ENCODE measurements around the gene CSGALNACT2. TPM values are rescaled to one million over a fixed set of nuclear protein-coding genes. Genes with fewer than 3 reads are reported as not detected.

The CSGALNACT2 gene
- total RNA-seq, 2 donors from 2014 or later, result 3.5 to 8.2 TPM

DNA sequence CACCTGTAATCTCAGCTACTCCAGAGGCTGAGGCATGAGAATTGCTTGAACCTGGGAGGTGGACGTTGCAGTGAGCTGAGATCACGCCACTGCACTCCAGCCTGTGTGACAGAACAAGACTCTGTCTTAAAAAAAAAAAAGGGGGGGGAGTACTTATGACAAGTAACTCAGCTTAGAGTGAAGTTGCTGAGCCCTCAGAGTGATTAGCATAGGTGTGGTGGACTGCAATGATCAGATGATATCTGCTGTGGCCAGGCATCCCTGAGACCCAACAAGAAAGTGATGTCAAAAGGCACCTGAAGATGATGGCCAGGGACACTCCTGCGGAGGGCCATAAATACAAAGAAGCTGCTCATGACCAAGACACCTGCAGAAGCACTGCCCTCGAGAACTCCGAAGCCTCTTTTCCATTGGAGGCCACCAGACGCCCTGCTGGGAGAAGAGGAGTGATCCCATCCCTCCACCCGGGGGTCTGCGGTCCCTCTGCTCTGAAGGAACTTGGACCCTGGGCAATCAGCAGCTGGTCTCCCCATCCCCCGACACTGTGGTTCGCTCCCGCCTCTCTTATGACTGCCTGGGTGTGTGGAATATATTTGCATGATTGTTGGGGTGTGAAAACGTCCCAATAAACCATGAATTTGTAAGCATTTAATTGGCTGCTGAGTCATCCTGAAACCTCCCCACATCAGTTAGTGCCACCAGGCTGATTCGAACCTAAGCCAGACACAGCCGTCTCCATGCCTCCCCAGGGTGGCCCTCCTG, 82.6 kb downstream of the CSGALNACT2 start:
- Histone ChIP-seq H3K9ac (ENCODE audit: low read depth in 2 of 2, low read length in 2 of 2) (no peak overlapping the region), H3K27ac (no peak overlapping the region), H3K4me1 (no peaks in the 10 kb centered on the region), H3K4me3 (no peak overlapping the region), H3K36me3 (no peaks in the 10 kb centered on the region), H3K9me3 (no peaks in the 10 kb centered on the region), H3K27me3 (no peaks in the 10 kb centered on the region)
- intact Hi-C loops (cut with DNase I), result no loop called here
- TF ChIP-seq, protein P1, sequence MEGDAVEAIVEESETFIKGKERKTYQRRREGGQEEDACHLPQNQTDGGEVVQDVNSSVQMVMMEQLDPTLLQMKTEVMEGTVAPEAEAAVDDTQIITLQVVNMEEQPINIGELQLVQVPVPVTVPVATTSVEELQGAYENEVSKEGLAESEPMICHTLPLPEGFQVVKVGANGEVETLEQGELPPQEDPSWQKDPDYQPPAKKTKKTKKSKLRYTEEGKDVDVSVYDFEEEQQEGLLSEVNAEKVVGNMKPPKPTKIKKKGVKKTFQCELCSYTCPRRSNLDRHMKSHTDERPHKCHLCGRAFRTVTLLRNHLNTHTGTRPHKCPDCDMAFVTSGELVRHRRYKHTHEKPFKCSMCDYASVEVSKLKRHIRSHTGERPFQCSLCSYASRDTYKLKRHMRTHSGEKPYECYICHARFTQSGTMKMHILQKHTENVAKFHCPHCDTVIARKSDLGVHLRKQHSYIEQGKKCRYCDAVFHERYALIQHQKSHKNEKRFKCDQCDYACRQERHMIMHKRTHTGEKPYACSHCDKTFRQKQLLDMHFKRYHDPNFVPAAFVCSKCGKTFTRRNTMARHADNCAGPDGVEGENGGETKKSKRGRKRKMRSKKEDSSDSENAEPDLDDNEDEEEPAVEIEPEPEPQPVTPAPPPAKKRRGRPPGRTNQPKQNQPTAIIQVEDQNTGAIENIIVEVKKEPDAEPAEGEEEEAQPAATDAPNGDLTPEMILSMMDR (IDR thresholded peaks at IDR 0.05), result no peak
- no peak for DNase-seq

DNA sequence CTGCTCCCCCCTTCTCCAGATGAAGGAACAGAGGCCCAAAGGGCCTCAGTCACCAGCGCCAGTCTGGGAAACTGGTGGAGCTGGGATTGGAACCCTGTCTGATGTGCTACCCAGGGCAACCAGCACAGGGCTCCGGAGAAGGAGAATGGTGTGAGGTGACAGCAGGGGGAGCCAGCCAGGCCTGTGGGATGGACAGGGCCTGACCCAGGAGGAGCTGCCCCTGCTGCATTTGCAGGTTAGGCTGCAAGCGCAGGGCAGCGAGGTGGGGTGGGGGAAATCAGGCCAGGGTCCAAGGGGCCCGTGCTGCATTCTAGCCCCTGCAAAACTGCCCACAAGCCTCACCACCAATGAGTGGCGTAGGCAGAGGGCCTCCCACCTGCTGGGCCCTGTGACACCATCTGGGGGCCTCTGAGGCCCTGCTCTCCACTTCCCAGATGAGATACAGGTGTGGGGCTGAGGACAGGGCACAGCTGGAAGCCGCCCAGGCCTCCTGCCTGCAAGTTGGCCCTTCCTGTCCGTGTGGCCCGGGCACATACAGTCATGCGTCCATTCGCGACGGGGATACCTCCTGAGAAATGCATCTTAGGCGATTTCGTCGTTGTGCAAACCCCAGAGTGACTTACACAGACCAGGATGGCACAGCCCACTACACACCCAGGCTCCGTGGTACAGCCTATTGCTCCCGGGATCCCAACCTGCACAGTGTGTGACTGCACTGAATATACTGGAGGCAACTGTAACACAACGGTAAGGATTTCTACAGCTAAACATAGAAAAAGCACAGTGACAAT, 83.4 kb downstream of the CSGALNACT2 start:
- H3K27ac ChIP-seq, result no peak overlapping the region
- H3K9me3 ChIP-seq, result no peaks in the 10 kb centered on the region
- H3K9ac ChIP-seq (ENCODE audit: low read depth in 2 of 2, low read length in 2 of 2), result no peak overlapping the region
- H3K4me3 ChIP-seq, result no peak overlapping the region
- H3K27me3 ChIP-seq, result no peaks in the 10 kb centered on the region
- no peak for DNase-seq
- TF ChIP-seq, protein P1 (IDR thresholded peaks at IDR 0.05), result no peak
- intact Hi-C loops (cut with DNase I), result no loop called here
- no peaks in the 10 kb centered on the region for H3K36me3 ChIP-seq
- H3K4me1 ChIP-seq, result no peaks in the 10 kb centered on the region

DNA sequence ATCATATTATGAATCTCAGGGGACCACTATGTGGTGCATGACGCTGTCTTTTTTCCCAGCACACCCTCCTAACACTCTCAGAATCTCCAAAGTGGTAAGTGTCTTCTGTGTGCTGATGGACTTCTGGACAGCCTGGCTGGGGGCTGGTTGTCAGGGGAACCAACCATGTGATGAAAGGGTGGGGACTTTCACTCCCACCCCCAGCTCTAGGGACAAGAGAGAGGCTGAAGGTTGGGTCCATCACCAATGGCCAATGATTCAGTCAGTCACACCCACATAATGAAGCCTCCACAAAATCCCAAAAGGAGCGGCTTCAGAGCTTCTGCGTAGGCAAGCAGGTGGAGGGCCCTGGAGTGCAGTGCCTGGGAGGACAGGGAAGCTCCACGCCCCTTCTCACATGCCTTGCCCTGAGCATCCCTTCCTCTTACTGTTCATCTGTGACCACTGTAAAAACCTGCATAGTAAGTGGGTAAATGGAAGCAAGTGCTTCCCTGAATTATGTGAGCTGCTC, 84.0 kb downstream of the CSGALNACT2 start:
- no peaks in the 10 kb centered on the region for H3K27me3 ChIP-seq

DNA sequence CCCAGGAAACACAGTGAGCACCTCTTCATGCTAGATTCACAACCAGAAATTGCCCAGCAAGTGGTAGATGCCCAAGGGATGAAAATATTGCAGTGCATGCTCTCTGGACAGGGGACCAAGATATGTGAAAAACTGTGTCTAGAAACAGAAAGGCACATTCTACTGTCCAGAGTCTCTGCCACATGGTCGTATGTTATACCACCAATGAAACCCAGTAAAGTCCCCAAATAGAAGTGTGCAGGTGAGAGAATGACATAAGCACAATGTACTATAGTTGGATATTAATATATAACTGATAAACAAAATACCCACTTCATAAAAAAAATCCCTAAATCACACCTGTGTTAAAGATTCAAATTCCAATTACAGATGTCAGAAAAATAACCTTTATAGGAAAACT, 84.8 kb downstream of the CSGALNACT2 start:
- no peaks in the 10 kb centered on the region for H3K27me3 ChIP-seq
- H3K9ac ChIP-seq (ENCODE audit: low read depth in 2 of 2, low read length in 2 of 2), result no peak overlapping the region
- no peak overlapping the region for H3K4me3 ChIP-seq
- no peak overlapping the region for H3K27ac ChIP-seq
- no peaks in the 10 kb centered on the region for H3K9me3 ChIP-seq
- intact Hi-C loops (cut with DNase I), result no loop called here
- H3K4me1 ChIP-seq, result no peaks in the 10 kb centered on the region
- DNase-seq, result no peak
- no peaks in the 10 kb centered on the region for H3K36me3 ChIP-seq
- TF ChIP-seq, protein P1 (IDR thresholded peaks at IDR 0.05), result no peak

More for the DNA sequence above, 84.0 kb downstream of the CSGALNACT2 start:
- no peak for DNase-seq
- TF ChIP-seq, protein P1 (IDR thresholded peaks at IDR 0.05), result no peak
- H3K9ac ChIP-seq (ENCODE audit: low read depth in 2 of 2, low read length in 2 of 2), result no peak overlapping the region
- no peaks in the 10 kb centered on the region for H3K4me1 ChIP-seq
- H3K27ac ChIP-seq, result no peak overlapping the region
- intact Hi-C loops (cut with DNase I), result no loop called here
- no peak overlapping the region for H3K4me3 ChIP-seq
- no peaks in the 10 kb centered on the region for H3K9me3 ChIP-seq
- no peaks in the 10 kb centered on the region for H3K36me3 ChIP-seq

DNA sequence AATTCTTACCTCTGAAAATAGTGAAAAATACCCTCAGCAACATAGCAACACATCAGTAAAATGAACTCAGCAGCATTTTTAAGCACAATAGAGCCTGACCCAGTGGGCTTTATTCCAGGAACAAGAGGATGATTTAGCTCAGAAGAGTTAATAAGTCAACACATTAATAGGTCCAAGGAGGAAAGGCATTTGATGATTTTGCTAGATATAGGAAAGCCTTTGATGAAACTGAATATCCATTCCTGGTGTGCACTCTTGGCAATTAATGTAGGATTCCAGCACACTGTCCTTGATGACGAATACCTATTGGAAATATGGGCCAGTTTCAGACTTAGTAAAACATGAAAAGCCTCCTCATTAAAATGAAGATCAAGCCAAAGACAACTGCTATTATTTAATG, 86.1 kb downstream of the CSGALNACT2 start:
- intact Hi-C loops (cut with DNase I), result no loop called here
- no peaks in the 10 kb centered on the region for H3K36me3 ChIP-seq
- DNase-seq, result no peak
- no peak overlapping the region for H3K4me3 ChIP-seq
- H3K9me3 ChIP-seq, result no peaks in the 10 kb centered on the region
- H3K9ac ChIP-seq (ENCODE audit: low read depth in 2 of 2, low read length in 2 of 2), result no peak overlapping the region
- TF ChIP-seq, protein P1 (IDR thresholded peaks at IDR 0.05), result no peak
- no peaks in the 10 kb centered on the region for H3K4me1 ChIP-seq
- H3K27ac ChIP-seq, result no peak overlapping the region
- peaks cover 9% of the 10 kb centered on the region for H3K27me3 ChIP-seq

Data from colonic mucosa (tissue), 4 donors.